ENCODE data around the gene LUC7L2. TPM values are rescaled to one million over a fixed set of nuclear protein-coding genes. Genes with fewer than 3 reads are reported as not detected.

The LUC7L2 gene
- total RNA-seq, 1 donor from 2014 or later = 56.0 TPM

- no peak for TF ChIP-seq CTCF (IDR thresholded peaks at IDR 0.05; ENCODE audit: insufficient read depth, low read length, poor library complexity, severe bottlenecking)
- H3K27me3 ChIP-seq (ENCODE audit: control insufficient read depth, insufficient read depth, low read length) = no peaks in the 10 kb centered on the region
- DNase-seq (ENCODE audit: low read depth) = no peak
- no peaks in the 10 kb centered on the region for H3K36me3 ChIP-seq (ENCODE audit: control insufficient read depth, insufficient read depth, low read length)
- H3K4me3 ChIP-seq (ENCODE audit: low read depth, low read length) = no peak overlapping the region
Observed at GRCh38 chr7:139431459-139431858, 71.8 kb downstream of the LUC7L2 start.

DNA sequence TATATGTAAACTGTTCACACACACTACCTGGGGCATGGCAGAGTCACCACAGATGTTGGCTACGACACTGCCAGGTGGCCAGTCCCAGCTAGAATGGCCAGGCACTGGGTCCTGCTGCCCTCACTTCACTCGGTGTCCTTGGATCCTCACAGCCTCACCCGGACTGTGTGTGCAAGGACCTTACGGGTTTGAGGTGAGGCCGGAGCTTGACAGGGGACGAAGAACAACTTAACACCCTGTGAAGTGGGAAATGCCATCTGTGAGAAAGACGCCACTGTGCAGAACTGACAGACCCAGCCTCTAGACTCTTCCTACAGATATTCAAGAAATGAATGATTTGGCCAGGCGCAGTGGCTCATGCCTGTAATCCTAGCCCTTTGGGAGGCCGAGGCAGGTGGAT, 77.1 kb downstream of the LUC7L2 start:
- H3K36me3 ChIP-seq (ENCODE audit: control insufficient read depth, insufficient read depth, low read length) = no peaks in the 10 kb centered on the region
- H3K27me3 ChIP-seq (ENCODE audit: control insufficient read depth, insufficient read depth, low read length) = no peaks in the 10 kb centered on the region
- no peak for TF ChIP-seq CTCF (IDR thresholded peaks at IDR 0.05; ENCODE audit: insufficient read depth, low read length, poor library complexity, severe bottlenecking)
- no peak overlapping the region for H3K4me3 ChIP-seq (ENCODE audit: low read depth, low read length)
- no peak for DNase-seq (ENCODE audit: low read depth)

- no peak for DNase-seq (ENCODE audit: low read depth)
- Histone ChIP-seq H3K27me3 (ENCODE audit: control insufficient read depth, insufficient read depth, low read length) (no peaks in the 10 kb centered on the region), H3K36me3 (ENCODE audit: control insufficient read depth, insufficient read depth, low read length) (no peaks in the 10 kb centered on the region), H3K4me3 (ENCODE audit: low read depth, low read length) (no peak overlapping the region)
- no peak for TF ChIP-seq CTCF (IDR thresholded peaks at IDR 0.05; ENCODE audit: insufficient read depth, low read length, poor library complexity, severe bottlenecking)
Observed at GRCh38 chr7:139439375-139439774, 79.7 kb downstream of the LUC7L2 start.

GRCh38 chr7:139441961-139442360, 82.3 kb downstream of the LUC7L2 start:
- TF ChIP-seq CTCF (IDR thresholded peaks at IDR 0.05; ENCODE audit: insufficient read depth, low read length, poor library complexity, severe bottlenecking) = no peak
- no peaks in the 10 kb centered on the region for H3K27me3 ChIP-seq (ENCODE audit: control insufficient read depth, insufficient read depth, low read length)
- H3K36me3 ChIP-seq (ENCODE audit: control insufficient read depth, insufficient read depth, low read length) = no peaks in the 10 kb centered on the region
- DNase-seq (ENCODE audit: low read depth) = no peak
- H3K4me3 ChIP-seq (ENCODE audit: low read depth, low read length) = no peak overlapping the region

DNA sequence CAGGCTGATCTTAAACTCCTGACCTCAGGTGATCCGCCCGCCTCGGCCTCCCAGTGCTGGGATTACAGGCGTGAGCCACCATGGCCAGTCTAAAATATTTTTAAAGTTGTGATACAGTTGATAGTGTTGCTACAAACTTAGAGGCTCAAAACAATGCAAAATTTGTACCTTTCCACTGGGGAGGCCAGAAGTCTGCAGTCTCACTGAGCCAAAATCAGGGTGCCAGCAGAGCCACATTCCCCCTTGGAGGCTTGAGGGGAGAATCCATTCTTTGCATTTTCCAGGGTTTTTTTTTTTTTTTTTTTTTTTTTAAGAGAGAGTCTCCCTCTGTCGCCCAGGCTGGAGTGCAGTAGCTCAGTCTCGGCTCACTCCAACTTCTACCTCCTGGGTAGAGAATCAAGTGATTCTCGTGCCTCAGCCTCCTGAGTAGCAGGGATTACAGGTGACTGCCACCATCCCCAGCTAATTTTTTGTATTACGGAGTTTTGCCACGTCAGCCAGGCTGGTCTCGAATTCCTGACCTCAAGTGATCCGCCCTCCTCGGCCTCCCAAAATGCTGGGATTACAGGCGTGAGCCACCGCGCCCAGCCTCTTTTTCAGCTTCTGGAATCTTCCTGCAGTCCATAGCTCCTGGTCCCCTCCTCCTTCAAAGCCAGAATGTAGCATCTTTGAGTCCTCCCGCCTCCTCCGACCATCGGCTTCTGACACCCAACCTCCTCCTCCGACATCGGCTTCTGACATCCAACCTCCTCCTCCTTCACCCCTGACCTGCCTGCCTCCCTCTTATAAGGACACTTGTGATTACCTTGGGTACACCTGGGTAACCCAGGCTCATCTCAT, 86.6 kb downstream of the LUC7L2 start:
- Histone ChIP-seq H3K36me3 (ENCODE audit: control insufficient read depth, insufficient read depth, low read length) (no peaks in the 10 kb centered on the region), H3K27me3 (ENCODE audit: control insufficient read depth, insufficient read depth, low read length) (no peaks in the 10 kb centered on the region), H3K4me3 (ENCODE audit: low read depth, low read length) (no peak overlapping the region)
- no peak for DNase-seq (ENCODE audit: low read depth)
- no peak for TF ChIP-seq CTCF (IDR thresholded peaks at IDR 0.05; ENCODE audit: insufficient read depth, low read length, poor library complexity, severe bottlenecking)

GRCh38 chr7:139450851-139451250, 91.2 kb downstream of the LUC7L2 start:
- H3K4me3 ChIP-seq (ENCODE audit: low read depth, low read length) = no peak overlapping the region
- no peaks in the 10 kb centered on the region for H3K36me3 ChIP-seq (ENCODE audit: control insufficient read depth, insufficient read depth, low read length)
- no peaks in the 10 kb centered on the region for H3K27me3 ChIP-seq (ENCODE audit: control insufficient read depth, insufficient read depth, low read length)
- DNase-seq (ENCODE audit: low read depth) = no peak
- TF ChIP-seq CTCF (IDR thresholded peaks at IDR 0.05; ENCODE audit: insufficient read depth, low read length, poor library complexity, severe bottlenecking) = no peak

All from kidney epithelial cell (primary cell).